H9 (cell line): ENCODE results near the gene OR10A3. TPM values are rescaled to one million over a fixed set of nuclear protein-coding genes. Genes with fewer than 3 reads are reported as not detected.

Source experiments
- DNase-seq: peaks from one replicate; pipeline ENCODE4 v3.0.0-alpha.2; 2017
- H2AFZ ChIP-seq: one replicate; pipeline ENCODE4 v1.6.1; 2013; ENCODE audit warnings: mild to moderate bottlenecking, low read length, control low read depth, moderate library complexity
- H2AK5ac ChIP-seq: 2 replicates; pipeline ENCODE4 v1.6.1; 2013; ENCODE audit warnings: low read length, control low read depth, mixed read lengths; ENCODE audit not compliant: insufficient read length
- H2BK120ac ChIP-seq: one replicate; pipeline ENCODE4 v1.6.1; 2013; ENCODE audit warnings: low read depth, mild to moderate bottlenecking, low read length, control low read depth, inconsistent platforms; ENCODE audit not compliant: poor library complexity, severe bottlenecking
- H2BK12ac ChIP-seq: 2 replicates; pipeline ENCODE4 v1.6.1; 2013; ENCODE audit warnings: low read length, control low read depth, mixed read lengths, low read depth; ENCODE audit not compliant: insufficient read length
- H2BK15ac ChIP-seq: 2 replicates; pipeline ENCODE4 v1.6.1; 2013; ENCODE audit warnings: low read depth, low read length, control low read depth
- H2BK20ac ChIP-seq: one replicate; pipeline ENCODE4 v1.6.1; 2013; ENCODE audit warnings: low read depth, mild to moderate bottlenecking, low read length, control low read depth, inconsistent platforms; ENCODE audit not compliant: poor library complexity, severe bottlenecking
- H2BK5ac ChIP-seq: 2 replicates; pipeline ENCODE4 v1.6.1; 2013; ENCODE audit warnings: low read length, control low read depth, mixed read lengths; ENCODE audit not compliant: insufficient read length
- H3K14ac ChIP-seq: 2 replicates; pipeline ENCODE4 v1.6.1; 2013; ENCODE audit warnings: low read length, control low read depth; ENCODE audit not compliant: insufficient read depth
- H3K18ac ChIP-seq: 2 replicates; pipeline ENCODE4 v1.6.1; 2013; ENCODE audit warnings: low read depth, mild to moderate bottlenecking, mixed read lengths, low read length, control low read depth; ENCODE audit not compliant: insufficient read length
- H3K23ac ChIP-seq: 2 replicates; pipeline ENCODE4 v1.6.1; 2013; ENCODE audit warnings: low read length, control low read depth, mixed read lengths, low read depth; ENCODE audit not compliant: insufficient read length
- H3K23me2 ChIP-seq: 2 replicates; pipeline ENCODE4 v1.6.1; 2013; ENCODE audit warnings: low read depth, mild to moderate bottlenecking, mixed read lengths, low read length, control low read depth; ENCODE audit not compliant: insufficient read length, poor library complexity, severe bottlenecking
- H3K27ac ChIP-seq: 2 replicates; pipeline ENCODE4 v1.5.1; 2013; ENCODE audit warnings: low read length, control low read depth, mixed read lengths, low read depth; ENCODE audit not compliant: insufficient read length
- H3K27me3 ChIP-seq: 2 replicates; pipeline ENCODE4 v1.6.1; 2013; ENCODE audit warnings: low read length, control low read depth, inconsistent platforms; ENCODE audit not compliant: insufficient read depth
- H3K4ac ChIP-seq: 2 replicates; pipeline ENCODE4 v1.6.1; 2013; ENCODE audit warnings: low read depth, mild to moderate bottlenecking, control low read depth, inconsistent platforms, low read length, moderate library complexity
- H3K4me1 ChIP-seq: 2 replicates; pipeline ENCODE4 v1.6.1; 2013; ENCODE audit warnings: low read length, control low read depth, inconsistent platforms; ENCODE audit not compliant: insufficient read depth
- H3K4me2 ChIP-seq: 2 replicates; pipeline ENCODE4 v1.6.1; 2013; ENCODE audit warnings: low read length, control low read depth, mixed read lengths; ENCODE audit not compliant: insufficient read length, insufficient read depth
- H3K56ac ChIP-seq: 2 replicates; pipeline ENCODE4 v1.6.1; 2013; ENCODE audit warnings: low read depth, mild to moderate bottlenecking, mixed read lengths, low read length, control low read depth; ENCODE audit not compliant: insufficient read length
- H3K79me1 ChIP-seq: 2 replicates; pipeline ENCODE4 v1.6.1; 2013; ENCODE audit warnings: low read depth, mild to moderate bottlenecking, moderate library complexity, low read length, control low read depth, inconsistent platforms; ENCODE audit not compliant: insufficient read depth, poor library complexity, severe bottlenecking
- H3K79me2 ChIP-seq: 2 replicates; pipeline ENCODE4 v1.6.1; 2013; ENCODE audit warnings: low read length, control low read depth, inconsistent platforms; ENCODE audit not compliant: insufficient read depth
- H3K9ac ChIP-seq: 2 replicates; pipeline ENCODE4 v1.6.1; 2013; ENCODE audit warnings: low read length, control low read depth, mixed read lengths; ENCODE audit not compliant: insufficient read length; ENCODE audit errors: extremely low read depth
- H3K9me3 ChIP-seq: one replicate; pipeline ENCODE4 v1.6.1; 2013; ENCODE audit warnings: low read depth, low read length, inconsistent platforms; ENCODE audit not compliant: control insufficient read depth
- H3T11ph ChIP-seq: one replicate; pipeline ENCODE4 v1.6.1; 2013; ENCODE audit warnings: mild to moderate bottlenecking, low read length, control low read depth, inconsistent platforms
- H4K20me1 ChIP-seq: one replicate; pipeline ENCODE4 v1.6.1; 2013; ENCODE audit not compliant: control insufficient read depth, insufficient read length, insufficient read depth
- H4K5ac ChIP-seq: 2 replicates; pipeline ENCODE4 v1.6.1; 2013; ENCODE audit warnings: low read depth, mild to moderate bottlenecking, mixed read lengths, low read length, control low read depth; ENCODE audit not compliant: insufficient read length
- H4K8ac ChIP-seq: replicated peaks from 2 replicates; pipeline ENCODE4 v1.6.1; 2013; ENCODE audit warnings: low read length, control low read depth, mixed read lengths, low read depth; ENCODE audit not compliant: insufficient read length
- H4K91ac ChIP-seq: 2 replicates; pipeline ENCODE4 v1.6.1; 2013; ENCODE audit warnings: low read depth, mild to moderate bottlenecking, moderate library complexity, mixed read lengths, low read length, control low read depth; ENCODE audit not compliant: insufficient read length
- H3K27ac Mint-ChIP-seq, 3 experiments: 2 replicates in 2 of 3; 3 replicates in 1 of 3; pipeline ENCODE4 v1.8.0; 2020 to 2021; ENCODE audit warnings: mixed read lengths in 3 of 3, mild to moderate bottlenecking in 1 of 3, moderate library complexity in 1 of 3
- H3K27me3 Mint-ChIP-seq: 2 replicates; pipeline ENCODE4 v1.8.0; 2021; ENCODE audit warnings: low read depth, mild to moderate bottlenecking, moderate library complexity, mixed read lengths
- H3K36me3 Mint-ChIP-seq, 3 experiments: 2 replicates in 2 of 3; 3 replicates in 1 of 3; pipeline ENCODE4 v1.8.0; 2020 to 2021; ENCODE audit warnings: low read depth in 3 of 3, mixed read lengths in 3 of 3; ENCODE audit not compliant: insufficient read depth in 1 of 3
- H3K4me1 Mint-ChIP-seq, 2 experiments: 2 replicates each; pipeline ENCODE4 v1.8.0; 2020; ENCODE audit warnings: mixed read lengths in 2 of 2
- H3K4me3 Mint-ChIP-seq, 2 experiments: 2 replicates in 1 of 2; 3 replicates in 1 of 2; pipeline ENCODE4 v1.8.0; 2020 to 2021; ENCODE audit warnings: mild to moderate bottlenecking in 2 of 2, mixed read lengths in 2 of 2, moderate library complexity in 1 of 2
- H3K9me3 Mint-ChIP-seq, 2 experiments: 2 replicates in 1 of 2; 3 replicates in 1 of 2; pipeline ENCODE4 v1.8.0; 2020; ENCODE audit warnings: mild to moderate bottlenecking in 2 of 2, mixed read lengths in 2 of 2, moderate library complexity in 1 of 2
- CTCF ChIP-seq: fragments of 200-600 bp; sonication (generic); conservative IDR thresholded peaks from 3 replicates; pipeline ENCODE4 v1.8.0; 2021; ENCODE audit warnings: antibody characterized with exemption, mild to moderate bottlenecking
- WGBS: extraction: QIAGEN DNeasy Blood & Tissue Kit; methylation state at CpG from one replicate; pipeline ENCODE4 v1.1.7; 2013; ENCODE audit warnings: missing lambda C conversion rate, low lambda C conversion rate, mixed read lengths; ENCODE audit not compliant: insufficient read length; ENCODE audit errors: extremely low coverage; 5-methylcytosine and 5-hydroxymethylcytosine counted together
- total RNA-seq: library from RNA; stranded (reverse); gene quantifications from 2 replicates; pipeline ENCODE4 v1.2.1, GENCODE V29; 2021

OR10A3 gene
- total RNA-seq, 1 experiment from 2014 or later: not detected

DNA sequence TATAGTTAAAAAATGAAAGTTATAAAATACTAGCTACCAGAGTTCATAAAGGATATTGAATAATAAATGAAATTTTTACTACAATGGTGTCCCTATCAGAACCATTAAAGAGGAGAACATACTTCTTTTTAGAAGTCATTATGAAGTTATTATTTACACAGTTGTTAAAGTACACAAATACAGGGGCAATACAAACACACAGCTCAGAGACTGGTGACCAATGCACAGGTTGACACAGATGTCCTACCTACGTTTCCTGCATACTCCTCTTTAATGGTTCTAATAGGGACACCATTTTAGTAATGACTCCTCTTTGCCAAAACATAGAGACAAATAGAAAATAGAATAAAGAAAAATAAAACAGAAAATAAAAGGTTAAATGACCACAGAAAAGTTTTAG is 13.7 kb upstream of the OR10A3 start:
- H2AK5ac ChIP-seq: no peak overlapping the region
- Mint-ChIP-seq H3K27me3 (no peaks in the 10 kb centered on the region), H3K4me3 (no peak overlapping the region), H3K36me3 (no peaks in the 10 kb centered on the region), H3K9me3 (peaks cover 2 to 6% of the 10 kb centered on the region in 2 experiments; a peak in 3 of 5 replicates), H3K27ac (no peak overlapping the region), H3K4me1 (no peaks in the 10 kb centered on the region)
- H4K5ac ChIP-seq: no peak overlapping the region
- H4K91ac ChIP-seq: no peak overlapping the region
- no peak overlapping the region for H3K18ac ChIP-seq
- H3K14ac ChIP-seq: no peak overlapping the region
- H2BK120ac ChIP-seq: no peak overlapping the region
- no peak overlapping the region for H3K9ac ChIP-seq
- TF ChIP-seq CTCF: no peak
- H2BK15ac ChIP-seq: no peak overlapping the region
- no peak overlapping the region for H3K27ac ChIP-seq
- H3K27me3 ChIP-seq: no peaks in the 10 kb centered on the region
- no peaks in the 10 kb centered on the region for H3K4me1 ChIP-seq
- H4K8ac ChIP-seq: no peak overlapping the region
- H2BK5ac ChIP-seq: no peak overlapping the region
- no peak overlapping the region for H2AFZ ChIP-seq
- no CpG with 5 or more reads among the region's 1 CpG for WGBS
- DNase-seq: no peak
- H2BK12ac ChIP-seq: no peak overlapping the region
- H4K20me1 ChIP-seq: no peaks in the 10 kb centered on the region
- H3K56ac ChIP-seq: no peak overlapping the region
- H2BK20ac ChIP-seq: no peak overlapping the region
- H3T11ph ChIP-seq: no peak overlapping the region
- no peaks in the 10 kb centered on the region for H3K9me3 ChIP-seq
- H3K79me1 ChIP-seq: no peaks in the 10 kb centered on the region
- no peak overlapping the region for H3K23ac ChIP-seq
- H3K4ac ChIP-seq: no peak overlapping the region
- no peaks in the 10 kb centered on the region for H3K23me2 ChIP-seq
- no peak overlapping the region for H3K4me2 ChIP-seq
- H3K79me2 ChIP-seq: no peaks in the 10 kb centered on the region
